ENCODE results near the gene MAGI2.

The MAGI2 gene

GRCh38 chr7:78066599-78066998 lies 1386.9 kb downstream of the MAGI2 start:
- DNase-seq, result no peak

GRCh38 chr7:78063758-78064157 lies 1389.7 kb downstream of the MAGI2 start:
- DNase-seq, result no peak

- no peak for DNase-seq
Measured at GRCh38 chr7:78062214-78062613, 1391.3 kb downstream of the MAGI2 start.

GRCh38 chr7:78057571-78057970 lies 1395.9 kb downstream of the MAGI2 start:
- DNase-seq, result no peak

GRCh38 chr7:78055599-78055998 lies 1397.9 kb downstream of the MAGI2 start:
- DNase-seq, result no peak

- DNase-seq, result no peak
Measured at GRCh38 chr7:78055001-78055573, 1398.4 kb downstream of the MAGI2 start.

- no peak for DNase-seq
Measured at GRCh38 chr7:78052112-78052511, 1401.4 kb downstream of the MAGI2 start.

- DNase-seq, result no peak
Measured at GRCh38 chr7:78047800-78048199, 1405.7 kb downstream of the MAGI2 start.

- DNase-seq, result no peak
Measured at GRCh38 chr7:78043159-78043558, 1410.3 kb downstream of the MAGI2 start.

GRCh38 chr7:78041423-78041822 lies 1412.0 kb downstream of the MAGI2 start:
- DNase-seq, result no peak

GRCh38 chr7:78039790-78040776 lies 1413.4 kb downstream of the MAGI2 start:
- DNase-seq, result no peak

- no peak for DNase-seq
Measured at GRCh38 chr7:78038465-78039080, 1414.9 kb downstream of the MAGI2 start.

- no peak for DNase-seq
Measured at GRCh38 chr7:78037603-78038002, 1415.9 kb downstream of the MAGI2 start.

GRCh38 chr7:78033410-78033809 lies 1420.1 kb downstream of the MAGI2 start:
- no peak for DNase-seq

GRCh38 chr7:78026492-78026891 lies 1427.0 kb downstream of the MAGI2 start:
- DNase-seq, result no peak

GRCh38 chr7:78024591-78024990 lies 1428.9 kb downstream of the MAGI2 start:
- DNase-seq, result no peak

- DNase-seq, result no peak
Measured at GRCh38 chr7:78023191-78023590, 1430.3 kb downstream of the MAGI2 start.

- no peak for DNase-seq
Measured at GRCh38 chr7:78022165-78022564, 1431.3 kb downstream of the MAGI2 start.

GRCh38 chr7:78020874-78021249 lies 1432.6 kb downstream of the MAGI2 start:
- DNase-seq, result no peak

GRCh38 chr7:78020136-78020873 lies 1433.2 kb downstream of the MAGI2 start:
- DNase-seq, result peak in 11 of 14 donors; percentile 25 to 73 (median 55)

GRCh38 chr7:78019447-78020135 lies 1433.9 kb downstream of the MAGI2 start:
- peak; percentile 13 to 84 (median 59) for DNase-seq

Data from C1 segment of cervical spinal cord (tissue), 14 donors.